ENCODE data around the gene ZNG1F.
"Not testable (repeated sequence)": the region's sequence is repeated elsewhere in the genome, so short reads cannot be mapped to it uniquely, and the experiment has no call there.

The ZNG1F gene

DNA sequence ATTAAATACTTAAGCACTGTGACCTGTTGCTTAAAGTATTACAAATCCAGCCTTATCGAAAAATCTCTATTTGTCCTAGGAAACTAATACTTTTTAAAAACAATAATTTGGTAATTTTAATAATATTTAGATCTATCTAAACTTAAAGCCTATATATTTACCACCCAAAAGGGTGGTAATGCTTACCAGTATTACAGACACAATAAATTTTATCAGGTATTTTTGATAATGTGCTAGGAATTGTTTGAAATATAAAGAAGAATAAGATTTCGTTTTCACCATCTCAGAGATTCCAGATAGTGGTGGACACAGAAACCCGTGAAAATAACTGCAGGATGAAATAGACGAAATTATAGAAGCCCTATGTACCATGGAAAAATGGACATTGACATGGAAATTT is 68.4 kb downstream of the ZNG1F start:
- DNase-seq, result not testable (repeated sequence)

DNA sequence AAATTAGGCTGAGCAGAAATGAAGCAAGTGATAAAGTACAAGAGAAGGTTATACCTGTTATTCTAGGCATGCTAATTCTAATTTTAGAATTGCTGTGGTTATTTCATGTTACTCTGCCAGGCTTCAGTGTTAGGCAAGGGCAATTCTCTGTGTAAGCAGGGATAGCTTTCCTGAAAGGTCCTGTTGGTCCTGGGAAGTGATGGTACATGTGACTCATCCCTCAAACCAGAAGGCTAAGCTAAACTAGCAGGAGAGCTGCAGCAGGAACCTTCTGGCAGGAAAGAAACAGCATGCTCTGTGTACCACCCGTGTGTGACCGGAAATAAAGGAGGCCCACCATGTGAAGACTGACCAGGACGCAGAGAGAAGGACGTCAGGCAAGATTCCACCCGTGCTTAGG is 69.4 kb downstream of the ZNG1F start:
- not testable (repeated sequence) for DNase-seq

DNA sequence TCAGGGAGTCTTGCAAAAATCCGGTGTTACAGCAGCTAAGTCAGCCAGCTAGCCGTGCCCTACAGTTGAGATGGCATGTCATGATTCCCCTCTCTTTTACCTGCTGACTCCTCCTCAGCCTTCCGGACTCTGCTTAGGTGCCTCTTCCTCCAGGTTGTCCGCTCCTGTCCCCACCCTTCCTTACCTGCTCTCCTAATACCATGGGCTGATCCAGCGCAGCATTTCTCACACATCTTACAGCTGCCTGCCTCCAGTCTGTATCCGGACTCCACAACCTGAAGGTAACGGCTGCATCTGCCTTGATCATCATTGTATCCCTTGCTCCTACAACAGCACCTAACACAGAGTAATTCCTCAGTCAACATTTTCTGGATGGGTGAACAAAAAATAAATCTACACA is 69.8 kb downstream of the ZNG1F start:
- not testable (repeated sequence) for DNase-seq

DNA sequence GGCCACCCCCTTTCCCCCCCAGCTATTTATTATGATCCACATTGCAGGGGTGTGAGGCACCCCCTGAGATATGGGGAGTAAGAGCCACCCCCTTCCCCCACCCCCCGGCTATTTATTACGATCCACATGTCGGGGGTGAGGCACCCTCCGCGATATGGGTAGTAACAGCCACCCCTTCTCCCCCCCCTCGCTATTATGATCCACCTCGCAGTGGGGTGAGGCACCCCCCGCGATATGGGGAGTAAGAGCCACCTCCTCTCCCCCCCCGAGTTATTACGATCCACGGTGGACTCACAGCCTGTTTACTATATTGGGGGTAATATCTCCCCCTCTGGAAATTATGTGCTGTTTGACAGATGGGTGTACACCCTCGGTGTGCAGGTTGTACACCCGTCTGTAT is 75.8 kb downstream of the ZNG1F start:
- not testable (repeated sequence) for DNase-seq

DNA sequence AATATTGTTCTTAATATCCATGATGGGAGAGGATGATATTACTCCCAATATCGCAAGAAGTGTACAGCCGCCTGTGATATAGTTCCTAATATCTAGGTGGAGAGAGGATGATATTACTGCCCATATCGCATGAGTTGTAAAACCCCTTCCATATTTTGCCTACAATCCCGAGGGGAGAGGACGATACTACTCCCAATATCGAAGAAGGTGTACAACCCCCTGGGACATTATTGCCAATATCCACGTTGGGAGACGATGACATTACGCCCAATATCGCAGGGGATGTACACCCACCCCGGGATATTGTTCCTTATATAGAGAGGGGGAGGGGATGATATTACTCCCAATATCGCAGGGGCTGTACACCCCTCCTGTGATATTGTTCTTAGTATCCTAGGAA is 77.7 kb downstream of the ZNG1F start:
- not testable (repeated sequence) for DNase-seq

DNA sequence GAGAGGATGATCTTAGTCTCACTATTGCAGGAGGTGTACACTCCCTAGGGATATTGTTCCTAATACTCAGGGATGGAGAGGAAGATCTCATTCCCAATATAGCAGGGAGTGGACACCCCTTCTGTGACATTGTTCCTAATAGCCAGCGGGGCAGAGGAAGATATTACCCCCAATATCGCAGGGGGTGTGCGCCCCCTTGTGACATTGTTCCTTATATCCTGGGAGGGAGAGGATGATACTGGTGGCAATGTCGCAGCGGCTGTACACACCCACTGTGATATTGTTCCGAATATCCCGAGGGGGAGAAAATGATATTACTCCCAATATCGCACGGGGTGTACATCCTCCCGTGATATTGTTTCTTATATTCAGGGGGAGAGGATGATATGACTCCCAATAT is 78.2 kb downstream of the ZNG1F start:
- DNase-seq, result not testable (repeated sequence)

DNA sequence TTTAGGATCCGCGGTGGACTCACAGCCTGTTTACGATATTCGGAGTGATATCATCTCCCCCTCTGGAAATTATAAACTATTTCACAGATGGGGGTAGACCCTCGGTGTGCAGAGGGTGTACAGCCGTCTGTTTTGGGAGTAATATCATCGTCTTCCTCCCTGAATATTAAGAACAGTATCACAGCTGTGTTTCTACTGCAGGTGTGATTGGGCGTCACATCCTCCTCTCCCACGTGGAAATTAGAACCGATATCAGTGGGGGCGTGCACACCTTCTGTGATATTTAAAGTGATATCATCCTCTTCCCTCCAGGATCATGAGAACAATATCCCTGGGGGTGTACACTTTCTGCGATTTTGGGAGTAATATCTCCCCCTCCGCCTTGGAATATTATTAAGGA is 79.9 kb downstream of the ZNG1F start:
- not testable (repeated sequence) for DNase-seq

DNA sequence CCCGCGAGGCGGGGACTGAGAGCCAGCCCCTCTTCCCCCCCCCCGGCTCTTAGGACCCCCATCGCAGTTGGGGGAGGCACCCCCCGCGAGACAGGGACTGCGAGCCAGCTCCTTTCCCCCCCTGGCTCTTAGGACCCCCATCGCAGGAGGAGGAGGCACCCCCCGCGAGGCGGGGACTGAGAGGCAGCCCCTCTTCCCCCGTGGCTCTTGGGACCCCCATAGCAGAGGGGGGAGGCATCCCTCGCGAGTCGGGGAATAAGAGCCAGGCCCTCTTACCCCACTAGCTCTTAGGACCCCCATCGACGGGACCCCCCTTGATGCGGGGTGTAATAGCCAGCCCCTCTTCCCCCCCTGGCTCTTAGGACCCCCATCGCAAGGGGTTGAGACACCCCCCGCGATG is 80.3 kb downstream of the ZNG1F start:
- not testable (repeated sequence) for DNase-seq

DNA sequence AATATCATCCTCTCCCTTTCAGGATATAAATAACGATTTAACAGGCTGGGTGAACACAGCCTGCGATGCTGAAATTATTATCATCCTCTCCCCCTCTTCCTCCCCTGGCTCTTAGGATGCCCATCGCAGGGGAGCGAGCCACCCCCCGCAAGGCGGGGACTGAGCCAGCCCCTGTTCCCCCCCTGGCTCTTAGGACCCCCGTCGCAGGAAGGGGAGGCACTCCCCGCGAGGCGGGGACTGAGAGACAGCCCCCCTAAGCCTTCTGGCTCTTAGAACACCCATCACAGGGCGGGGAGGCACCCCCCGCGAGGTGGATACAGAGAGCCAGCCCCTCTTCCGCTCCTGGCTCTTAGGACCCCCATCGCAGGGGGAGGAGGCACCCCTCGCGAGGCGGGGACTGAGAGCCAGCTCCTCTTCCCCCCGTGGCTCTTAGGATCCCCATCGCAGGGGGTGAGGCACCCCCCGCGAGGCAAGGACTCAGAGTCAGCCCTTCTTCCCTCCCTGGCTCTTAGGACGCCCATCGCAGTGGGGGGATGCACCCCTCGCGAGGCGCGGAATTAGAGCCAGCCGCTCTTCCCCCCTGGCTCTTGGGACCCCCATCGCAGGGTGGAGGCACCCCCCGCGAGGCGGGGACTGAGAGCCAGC is 82.5 kb downstream of the ZNG1F start:
- not testable (repeated sequence) for DNase-seq

DNA sequence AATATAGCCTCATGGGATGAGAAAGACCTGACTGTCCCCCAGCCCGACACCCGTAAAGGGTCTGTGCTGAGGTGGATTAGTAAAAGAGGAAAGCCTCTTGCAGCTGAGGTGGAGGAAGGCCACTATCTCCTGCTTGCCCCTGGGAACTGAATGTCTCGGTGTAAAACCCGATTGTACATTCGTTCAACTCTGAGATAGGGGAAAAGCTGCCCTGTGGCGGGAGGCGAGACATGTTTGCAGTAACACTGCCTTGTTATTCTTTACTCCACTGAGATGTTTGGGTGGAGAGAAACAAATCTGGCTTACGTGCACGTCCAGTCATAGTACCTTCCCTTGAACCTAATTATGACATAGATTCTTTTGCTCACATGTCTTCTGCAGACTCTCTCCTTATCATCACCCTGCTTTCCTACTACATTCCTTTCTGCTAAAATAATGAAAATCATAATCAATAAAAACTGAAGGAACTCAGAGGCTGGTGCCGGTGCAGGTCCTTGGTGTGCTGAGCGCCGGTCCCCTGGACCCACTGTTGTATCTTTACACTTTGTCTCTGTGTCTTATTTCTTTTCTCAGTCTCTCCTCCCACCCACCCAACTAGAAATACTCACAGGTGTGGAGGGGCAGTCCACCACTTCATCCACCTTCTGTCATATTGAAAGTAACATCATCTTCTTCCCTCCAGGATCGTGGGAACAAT is 83.4 kb downstream of the ZNG1F start:
- not testable (repeated sequence) for DNase-seq

DNA sequence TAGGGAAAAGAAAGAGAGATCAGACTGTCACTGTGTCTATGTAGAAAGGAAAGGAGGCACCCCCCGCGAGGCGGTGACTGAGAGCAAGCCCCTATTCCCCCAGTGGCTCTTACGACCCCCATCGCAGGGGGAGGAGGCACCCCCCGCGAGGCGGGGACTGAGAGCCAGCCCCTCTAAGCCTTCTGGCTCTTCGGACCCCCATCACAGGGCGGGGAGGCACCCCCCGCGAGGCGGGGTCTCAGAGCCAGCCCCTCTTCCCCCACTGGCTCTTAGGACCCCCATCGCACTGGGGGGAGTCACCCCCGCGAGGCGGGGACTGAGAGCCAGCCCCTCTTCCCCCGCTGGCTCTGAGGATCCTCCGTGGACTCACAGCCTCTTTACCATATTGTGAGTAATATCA is 84.6 kb downstream of the ZNG1F start:
- not testable (repeated sequence) for DNase-seq

DNA sequence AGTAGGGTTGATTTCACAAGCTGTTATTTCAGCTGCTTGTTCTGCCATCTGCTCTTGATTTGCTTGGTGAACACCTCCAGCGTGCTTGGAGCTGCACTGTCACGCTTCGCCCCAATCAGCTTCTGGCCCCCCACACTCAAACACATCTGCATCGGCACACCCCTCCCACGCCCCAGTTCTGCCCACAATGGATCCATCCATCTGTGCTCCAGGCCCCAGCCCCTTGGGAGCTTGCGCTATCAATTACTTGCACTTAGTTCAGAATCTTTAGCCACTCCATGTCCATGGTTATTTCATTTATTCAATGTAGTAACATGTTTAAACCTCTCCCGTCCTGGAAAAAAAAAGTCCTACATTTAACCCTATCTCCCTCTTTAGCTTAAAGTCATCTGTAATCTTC is 88.6 kb downstream of the ZNG1F start:
- not testable (repeated sequence) for DNase-seq

DNA sequence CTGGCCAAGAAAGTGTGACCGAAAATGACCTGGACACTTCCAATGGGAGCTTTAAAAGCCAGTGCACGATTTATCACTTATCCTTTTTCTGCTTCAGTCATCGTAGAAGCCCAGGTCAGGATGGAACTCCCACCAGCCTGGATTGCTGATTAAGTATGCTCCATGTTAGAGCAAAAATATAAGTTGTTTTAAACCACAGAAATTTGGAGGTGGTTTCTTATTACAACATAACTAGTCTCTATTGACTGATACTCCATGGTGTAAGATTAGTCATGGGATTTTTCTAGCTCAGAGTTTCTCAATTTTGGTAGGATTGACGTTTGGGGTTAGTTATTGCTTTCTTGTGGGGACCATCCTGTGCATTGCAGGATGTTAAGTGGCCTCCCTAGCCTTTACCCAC is 90.4 kb downstream of the ZNG1F start:
- not testable (repeated sequence) for DNase-seq

DNA sequence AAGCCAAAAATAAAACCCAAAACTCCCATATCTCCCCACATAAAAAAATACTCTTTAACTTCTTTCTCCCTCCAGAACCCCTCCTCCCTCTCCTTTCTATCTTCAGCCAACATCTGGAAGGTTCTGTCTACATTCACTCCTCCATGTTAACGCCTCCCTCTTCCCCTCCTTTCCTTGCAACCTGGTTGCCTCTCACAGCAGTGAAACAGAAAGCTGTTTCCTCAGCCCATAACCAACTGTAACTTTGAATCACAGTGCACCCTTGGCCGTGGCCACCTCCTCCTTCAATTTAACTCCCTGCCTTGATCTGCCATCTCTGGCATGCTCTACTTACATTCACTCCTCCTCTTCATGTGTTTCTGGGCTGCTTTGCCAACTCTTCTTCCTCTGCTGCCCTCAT is 94.1 kb downstream of the ZNG1F start:
- not testable (repeated sequence) for DNase-seq

DNA sequence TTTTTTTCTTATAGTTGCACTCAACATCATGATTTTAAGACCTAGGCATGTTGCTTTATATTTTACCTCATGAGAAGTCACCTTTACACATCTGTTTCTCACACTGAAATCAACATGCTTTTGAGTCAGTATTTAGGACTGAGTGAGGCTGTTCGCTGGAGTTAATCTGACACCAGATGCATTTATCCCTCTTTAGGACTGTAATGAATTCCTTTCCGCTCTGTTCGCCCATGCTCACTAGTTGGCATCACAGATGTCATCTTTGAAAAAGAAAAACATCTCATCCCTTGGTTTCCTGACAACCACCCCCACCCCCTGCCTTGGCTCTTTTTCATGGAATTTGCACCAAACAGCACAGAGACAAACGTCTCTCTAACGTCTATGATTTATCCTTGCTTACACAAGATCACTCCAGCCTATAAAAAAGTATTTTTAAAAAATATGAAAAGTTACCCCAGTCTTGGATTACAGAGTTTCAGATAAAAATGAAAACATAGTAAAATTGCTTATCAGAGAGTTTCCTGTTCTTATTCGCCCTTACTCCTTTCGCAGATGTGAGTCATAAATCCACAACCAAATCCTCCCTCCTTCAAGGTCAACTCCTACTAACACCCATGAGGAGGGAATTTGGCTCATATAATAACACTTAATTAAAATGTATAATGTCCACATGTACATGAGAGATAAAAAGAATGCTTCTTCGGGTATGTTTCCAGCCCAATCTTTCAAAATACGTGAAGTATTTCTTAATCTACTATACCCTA is 94.9 kb downstream of the ZNG1F start:
- not testable (repeated sequence) for DNase-seq

DNA sequence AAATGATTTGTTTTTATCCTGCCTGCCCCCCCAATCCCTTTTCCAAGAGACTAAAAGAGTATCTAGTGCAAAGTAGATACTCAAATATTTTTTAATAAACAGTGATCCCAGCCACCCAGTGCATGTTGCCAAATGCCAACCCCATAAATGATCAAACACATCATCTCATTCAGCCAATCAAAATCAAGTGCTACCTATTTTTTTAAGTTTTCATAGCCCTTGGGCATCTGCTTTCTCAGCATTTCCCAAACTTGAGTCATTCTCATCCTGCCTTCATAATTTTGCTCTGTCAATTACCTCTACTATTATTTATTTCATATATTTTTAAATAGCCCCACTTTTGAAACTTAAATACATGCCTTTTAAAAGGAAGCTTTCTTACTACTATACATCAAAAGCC is 98.2 kb downstream of the ZNG1F start:
- not testable (repeated sequence) for DNase-seq

DNA sequence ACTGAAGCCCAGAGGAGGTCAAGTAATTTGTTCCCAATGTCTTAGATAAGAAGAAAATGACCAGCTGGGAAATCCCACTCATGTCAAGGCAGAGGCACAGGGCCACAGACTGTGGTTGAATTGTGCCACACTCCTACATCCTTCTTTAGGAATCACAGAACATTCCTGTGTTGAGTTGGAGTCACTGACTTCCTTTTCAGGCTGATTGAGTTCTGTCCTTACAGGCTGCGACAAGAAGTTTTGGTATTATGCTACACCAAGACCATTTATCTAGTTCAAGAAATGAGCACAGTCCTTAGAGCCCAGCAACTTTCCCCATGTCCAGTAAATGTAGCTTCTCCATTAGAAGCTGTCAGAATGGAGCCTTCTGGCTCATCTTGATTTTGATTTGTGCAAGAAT is 98.7 kb downstream of the ZNG1F start:
- not testable (repeated sequence) for DNase-seq

DNA sequence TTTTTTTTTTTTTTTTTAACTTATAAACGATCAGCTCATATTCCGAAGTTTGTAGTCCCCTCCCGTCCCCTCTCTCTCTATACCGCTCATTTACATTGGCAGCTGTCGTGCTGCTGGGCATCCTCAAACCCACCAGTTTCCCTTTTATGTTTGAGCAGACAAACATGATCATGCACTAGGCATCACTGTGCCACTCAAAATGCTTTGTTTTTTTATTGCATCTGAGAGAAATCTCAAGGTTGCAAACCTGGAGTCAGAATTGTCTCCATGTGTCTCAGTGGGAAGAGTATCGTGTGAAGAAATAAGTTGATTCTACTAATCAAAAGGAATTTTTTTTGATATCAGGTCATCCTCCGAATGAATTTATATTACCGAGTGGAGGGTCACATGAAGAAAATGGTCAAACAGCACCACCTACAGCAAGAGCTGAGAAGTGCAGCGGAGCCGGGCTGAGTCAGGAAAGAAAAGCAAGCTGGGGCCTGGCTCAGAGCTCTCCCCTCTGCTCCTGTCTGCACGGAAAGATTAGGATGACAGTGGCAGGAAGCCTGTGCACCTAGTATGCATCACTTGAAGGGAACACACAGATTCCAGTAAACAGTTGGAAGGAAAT is 100.6 kb downstream of the ZNG1F start:
- DNase-seq, result not testable (repeated sequence)

DNA sequence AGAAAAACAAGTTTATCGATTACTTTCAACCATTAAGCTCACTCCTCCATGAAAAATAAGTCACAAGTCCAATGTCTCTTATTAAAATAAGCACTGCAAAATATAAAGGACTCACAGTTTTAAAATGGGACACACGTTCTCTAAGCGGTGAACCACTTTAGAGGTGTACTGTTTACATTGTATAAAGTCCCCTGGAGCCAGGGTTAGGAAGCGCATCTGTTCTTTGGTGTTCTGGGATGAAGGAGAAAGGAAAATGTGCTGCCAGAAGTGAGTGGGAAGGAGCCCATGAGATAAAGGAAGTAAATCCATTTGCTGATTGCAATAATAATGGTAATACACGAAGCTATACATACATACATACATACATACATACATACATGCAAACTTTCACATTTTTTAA is 101.2 kb downstream of the ZNG1F start:
- not testable (repeated sequence) for DNase-seq

DNA sequence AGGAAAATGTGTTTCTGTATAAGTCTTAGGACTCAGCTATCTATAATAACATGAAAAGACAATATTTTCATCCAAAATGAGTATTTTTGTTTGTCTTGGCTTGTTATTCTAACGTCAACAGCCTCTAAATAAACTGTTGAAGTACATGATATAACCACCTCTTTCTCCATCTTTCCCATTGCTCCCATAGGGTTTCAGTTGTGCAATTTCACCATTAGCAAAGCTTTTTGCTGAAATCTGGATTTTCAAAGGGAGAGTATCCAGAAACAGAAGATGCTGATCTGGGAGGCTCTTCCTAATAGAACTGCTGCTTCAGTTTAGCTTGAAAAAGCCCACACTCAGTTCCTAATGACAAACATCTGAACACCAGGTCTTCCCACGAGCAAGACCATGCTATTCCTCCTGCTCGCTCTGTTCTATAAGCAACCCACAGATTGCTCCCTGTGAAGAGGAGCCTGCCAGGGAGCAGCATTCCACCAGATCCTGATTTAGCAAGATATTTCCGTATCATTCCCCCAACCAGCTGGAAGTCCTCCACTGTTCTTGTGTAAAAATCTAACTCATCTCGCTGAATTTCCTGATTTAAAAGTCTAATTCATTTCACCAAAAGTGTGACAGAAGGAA is 101.8 kb downstream of the ZNG1F start:
- not testable (repeated sequence) for DNase-seq

DNA sequence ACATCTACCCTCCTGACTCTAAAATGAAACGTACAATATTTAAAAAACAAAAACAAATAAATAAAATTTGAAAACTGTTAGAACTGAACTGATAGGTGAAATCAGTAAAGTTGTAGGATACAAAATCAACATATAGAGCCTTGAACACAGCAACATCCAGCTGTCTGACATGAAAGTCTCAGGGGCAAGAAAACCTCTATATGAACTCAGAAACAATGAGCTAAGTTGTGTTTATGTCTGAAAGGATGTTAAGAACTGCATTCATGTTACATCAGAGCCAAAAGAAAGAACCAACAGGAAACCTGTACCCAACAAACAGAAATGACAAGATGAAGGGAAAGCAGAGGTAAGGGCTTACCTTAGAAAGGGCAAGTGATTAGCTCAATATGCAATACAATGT is 102.4 kb downstream of the ZNG1F start:
- DNase-seq, result not testable (repeated sequence)

DNA sequence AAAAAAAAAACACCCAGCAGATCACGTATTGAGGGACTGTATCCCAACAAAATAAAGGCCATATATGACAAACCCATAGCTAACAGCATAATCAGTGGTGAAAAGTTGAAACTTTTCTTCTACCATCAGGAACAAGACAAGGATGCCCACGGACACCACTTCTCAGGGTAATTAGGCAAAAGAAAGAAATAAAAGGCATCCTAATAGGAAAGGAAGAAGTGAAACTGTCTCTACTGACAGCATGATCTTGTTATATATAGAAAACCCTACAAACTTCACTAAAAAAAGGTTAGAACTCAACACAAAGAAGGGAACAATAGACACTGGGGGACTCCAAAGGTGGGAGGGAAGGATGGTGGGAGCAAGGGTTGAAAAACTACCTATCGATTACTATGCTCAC is 102.9 kb downstream of the ZNG1F start:
- not testable (repeated sequence) for DNase-seq

DNA sequence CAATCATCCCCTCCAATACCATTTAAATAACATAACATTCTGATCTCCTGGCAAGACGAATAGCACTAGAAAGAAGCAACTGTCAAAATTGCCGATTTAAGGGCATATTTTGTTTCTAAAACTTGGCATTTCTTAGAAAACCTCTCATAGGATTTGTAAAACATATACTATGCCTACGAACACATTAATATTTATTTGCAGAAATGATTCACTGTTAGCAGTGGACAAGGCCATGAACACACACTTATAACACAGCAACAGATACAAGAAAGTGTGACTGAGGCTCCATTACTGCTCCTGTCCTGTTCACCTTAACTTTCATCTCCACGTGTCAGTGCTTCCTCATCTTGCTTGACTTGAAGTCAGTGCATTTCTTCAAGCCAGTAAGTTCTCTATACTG is 106.8 kb downstream of the ZNG1F start:
- not testable (repeated sequence) for DNase-seq
